ES-I3 (cell line): ENCODE measurements around the gene IGF1R.

ENCODE experiments used
- H3K36me3 ChIP-seq: 2 replicates; pipeline ENCODE4 v1.6.1; 2013; ENCODE audit warnings: mild to moderate bottlenecking, low read length, control low read depth, moderate library complexity; ENCODE audit not compliant: insufficient read depth
- H3K4me1 ChIP-seq: 2 replicates; pipeline ENCODE4 v1.6.1; 2013; ENCODE audit warnings: mild to moderate bottlenecking, control low read depth, low read length; ENCODE audit not compliant: insufficient read depth
- H3K9ac ChIP-seq: 2 replicates; pipeline ENCODE4 v1.6.1; 2013; ENCODE audit warnings: low read depth, mild to moderate bottlenecking, low read length, moderate library complexity
- H3K9me3 ChIP-seq: 2 replicates; pipeline ENCODE4 v1.6.1; 2013; ENCODE audit warnings: mild to moderate bottlenecking, low read length, moderate library complexity; ENCODE audit not compliant: control insufficient read depth, insufficient read depth

The IGF1R gene

DNA sequence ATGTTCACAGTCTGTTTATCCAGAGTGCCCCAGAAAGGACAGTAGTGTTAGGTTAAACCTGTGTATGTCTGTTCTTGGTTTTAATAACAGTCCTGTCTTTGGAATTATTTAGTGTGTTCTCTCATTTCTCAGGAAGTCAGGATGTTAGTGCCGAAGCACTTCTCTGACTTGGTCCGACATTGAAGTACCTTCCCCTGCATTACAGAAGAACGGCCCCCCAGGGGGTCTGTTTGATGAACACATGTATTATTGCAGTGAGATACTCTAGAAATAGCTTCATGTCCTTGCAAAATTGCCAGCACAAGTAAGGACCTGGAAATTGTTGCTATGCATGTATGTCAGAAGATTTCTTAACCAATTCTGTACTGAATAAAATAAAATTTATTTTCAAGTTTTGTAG, 110.9 kb downstream of the IGF1R start:
- Histone ChIP-seq H3K9ac (no peak overlapping the region), H3K36me3 (no peaks in the 10 kb centered on the region), H3K9me3 (peaks cover 9% of the 10 kb centered on the region; the same call in 1 of the 2 replicates), H3K4me1 (peaks cover 18% of the 10 kb centered on the region)

DNA sequence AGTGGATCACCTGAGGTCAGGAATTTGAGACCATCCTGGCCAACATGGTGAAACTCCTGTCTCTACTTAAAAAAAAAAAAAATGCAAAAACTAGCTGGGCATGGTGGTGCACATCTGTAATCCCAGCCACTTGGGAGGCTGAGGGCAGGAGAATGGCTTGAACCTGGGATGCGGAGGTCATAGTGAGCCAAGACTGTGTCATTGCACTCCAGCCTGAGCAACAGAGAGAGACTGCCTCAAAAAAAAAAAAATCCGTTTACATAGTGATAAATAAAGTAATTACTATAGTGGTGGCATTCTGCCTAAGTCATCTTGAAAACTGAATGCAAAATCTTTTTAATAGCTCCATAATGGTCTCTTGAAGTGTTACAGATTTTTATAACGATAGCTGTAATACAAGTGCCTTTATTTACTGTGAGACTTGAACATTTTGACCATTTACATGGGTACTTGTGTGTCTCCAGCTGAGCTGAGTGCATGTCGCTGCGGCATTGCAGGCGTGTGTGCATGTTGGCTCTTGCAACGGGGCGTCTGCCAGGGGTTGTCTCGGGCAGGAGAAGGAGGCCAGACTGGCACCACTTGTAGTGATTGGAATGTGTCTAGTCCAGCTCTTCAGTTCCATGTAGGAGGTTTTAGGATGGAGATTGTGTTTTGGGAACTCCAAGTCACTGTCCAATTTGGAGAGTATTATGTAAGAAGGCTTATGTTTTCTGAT, 111.9 kb downstream of the IGF1R start:
- Histone ChIP-seq H3K9ac (no peak overlapping the region), H3K36me3 (no peaks in the 10 kb centered on the region), H3K9me3 (peaks cover 9% of the 10 kb centered on the region; the same call in 1 of the 2 replicates), H3K4me1 (peaks cover 12% of the 10 kb centered on the region; the same call in 1 of the 2 replicates)

DNA sequence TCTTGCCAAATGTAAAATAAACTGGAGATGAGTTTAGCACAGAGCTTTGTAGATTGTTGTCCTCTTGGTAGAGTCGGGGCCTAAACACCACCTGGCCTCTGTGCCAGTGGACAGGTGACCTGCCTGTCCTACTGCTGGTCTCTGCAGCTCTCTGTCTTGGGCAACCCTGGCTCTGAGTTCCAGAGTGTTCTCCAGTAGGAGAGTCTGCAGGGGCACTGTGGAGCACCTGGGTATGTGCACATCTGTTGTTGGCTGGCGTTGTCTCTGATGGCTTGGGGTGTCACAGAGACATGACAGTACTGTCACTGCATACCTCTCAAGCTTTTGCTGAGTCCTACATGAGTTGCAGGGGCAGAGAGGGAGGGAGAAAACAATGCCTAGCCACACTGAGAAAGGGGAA, 112.6 kb downstream of the IGF1R start:
- Histone ChIP-seq H3K4me1 (peaks cover 16% of the 10 kb centered on the region), H3K9ac (no peak overlapping the region), H3K9me3 (peaks cover 9% of the 10 kb centered on the region; the same call in 1 of the 2 replicates), H3K36me3 (no peaks in the 10 kb centered on the region)

DNA sequence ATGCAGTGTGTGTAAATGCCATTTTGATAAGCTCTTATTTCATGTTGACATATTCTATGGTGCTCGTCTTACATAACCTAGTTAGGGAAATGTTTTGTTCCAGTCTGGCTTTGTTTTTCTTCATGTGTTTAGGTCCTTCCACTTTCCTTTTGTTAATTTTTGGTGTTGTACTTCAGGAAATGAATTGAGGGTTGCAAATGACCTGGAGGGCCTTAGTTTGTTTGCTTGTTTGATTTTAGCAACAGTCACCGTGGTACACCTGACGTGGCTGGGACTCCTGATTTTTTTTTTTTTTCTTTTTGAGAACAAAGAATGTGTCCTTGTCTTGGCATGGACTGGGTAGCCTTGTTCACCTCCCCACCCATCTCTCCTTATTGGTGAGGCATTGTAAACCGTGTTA, 114.8 kb downstream of the IGF1R start:
- Histone ChIP-seq H3K36me3 (no peaks in the 10 kb centered on the region), H3K9ac (no peak overlapping the region), H3K4me1 (peaks cover 26% of the 10 kb centered on the region), H3K9me3 (peaks cover 9% of the 10 kb centered on the region; the same call in 1 of the 2 replicates)

DNA sequence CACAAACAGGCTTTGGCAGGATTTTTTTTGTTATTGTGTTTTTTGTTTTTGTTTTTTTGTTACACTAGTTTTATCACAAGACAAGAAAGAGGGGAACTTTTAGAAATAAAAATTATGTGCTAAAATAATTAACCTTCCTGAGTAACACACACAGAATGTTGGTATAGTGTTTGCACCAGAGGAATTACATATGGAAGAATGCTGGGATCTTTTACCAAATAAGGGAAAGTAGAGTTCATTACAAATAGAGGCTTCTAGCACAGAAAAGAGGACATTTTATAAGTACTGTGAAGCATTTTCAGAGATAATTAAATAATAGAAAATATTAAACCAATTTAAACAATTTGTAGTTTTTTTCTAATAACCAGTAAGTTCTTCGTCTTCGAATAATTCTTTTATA, 116.0 kb downstream of the IGF1R start:
- H3K36me3 ChIP-seq = no peaks in the 10 kb centered on the region
- H3K9ac ChIP-seq = no peak overlapping the region
- H3K9me3 ChIP-seq = peaks cover 9% of the 10 kb centered on the region; the same call in 1 of the 2 replicates
- H3K4me1 ChIP-seq = peaks cover 26% of the 10 kb centered on the region

DNA sequence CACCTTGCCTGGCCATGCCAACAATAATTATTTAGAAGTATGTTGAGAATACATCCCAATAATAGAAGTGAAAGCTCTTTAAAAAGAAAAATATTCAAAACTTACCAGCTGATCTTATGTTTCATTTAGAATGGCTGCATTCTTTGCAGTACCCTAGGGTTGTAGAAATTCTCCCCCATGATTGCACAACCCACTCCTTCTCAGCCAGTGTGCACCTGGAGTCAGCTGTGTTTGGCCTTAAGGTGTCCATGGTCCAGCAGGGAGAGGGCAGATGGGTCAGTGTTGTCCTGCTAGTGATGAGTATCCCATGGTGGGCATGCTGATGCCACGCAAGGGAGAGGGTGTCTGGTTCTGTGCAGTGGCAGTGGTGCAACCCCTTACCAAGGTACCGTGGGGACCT, 117.3 kb downstream of the IGF1R start:
- no peak overlapping the region for H3K9ac ChIP-seq
- H3K4me1 ChIP-seq = peaks cover 38% of the 10 kb centered on the region
- peaks cover 6% of the 10 kb centered on the region; the same call in 1 of the 2 replicates for H3K9me3 ChIP-seq
- no peaks in the 10 kb centered on the region for H3K36me3 ChIP-seq

DNA sequence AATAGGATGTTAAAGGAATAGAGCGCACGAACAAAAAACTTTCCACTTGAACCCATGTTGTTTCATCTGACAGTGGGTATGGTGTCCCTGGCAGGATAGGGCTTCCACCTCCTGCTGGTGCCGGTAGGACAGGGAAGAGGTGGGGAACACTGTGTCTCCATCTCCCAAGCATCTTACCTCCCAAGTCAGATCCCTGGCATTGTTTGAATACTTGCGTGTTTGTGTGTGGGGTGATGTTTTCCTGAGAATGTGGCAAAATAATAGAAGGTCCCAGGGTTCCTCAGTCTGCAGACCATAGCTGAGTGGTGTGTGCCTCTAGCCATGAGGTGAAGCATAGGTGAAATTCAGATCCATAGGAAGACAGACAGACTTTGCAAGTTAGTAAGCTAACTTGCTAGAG, 119.4 kb downstream of the IGF1R start:
- H3K4me1 ChIP-seq = peaks cover 57% of the 10 kb centered on the region
- H3K36me3 ChIP-seq = no peaks in the 10 kb centered on the region
- H3K9me3 ChIP-seq = no peaks in the 10 kb centered on the region
- H3K9ac ChIP-seq = no peak overlapping the region

DNA sequence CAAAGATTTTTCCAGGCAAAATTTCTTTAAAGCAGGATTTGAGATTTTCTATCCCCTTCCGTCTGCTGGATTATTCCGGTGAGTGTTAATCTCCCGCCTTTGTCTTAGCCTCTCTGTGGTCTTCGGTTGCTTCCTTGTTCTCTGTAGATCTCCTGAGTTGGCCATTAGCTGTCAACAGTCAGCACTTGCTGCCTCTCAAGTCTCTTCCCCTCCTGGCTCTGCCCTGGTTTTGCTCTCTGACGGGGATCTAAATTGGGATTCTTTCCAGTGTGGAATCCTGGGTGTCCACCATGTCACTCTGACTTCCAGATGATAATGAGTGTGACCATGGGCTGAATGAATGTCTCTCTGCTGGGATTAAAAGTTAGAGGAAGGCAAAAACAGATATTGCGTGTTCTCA, 121.5 kb downstream of the IGF1R start:
- H3K9ac ChIP-seq = no peak overlapping the region
- no peaks in the 10 kb centered on the region for H3K9me3 ChIP-seq
- no peaks in the 10 kb centered on the region for H3K36me3 ChIP-seq
- peaks cover 64% of the 10 kb centered on the region for H3K4me1 ChIP-seq

DNA sequence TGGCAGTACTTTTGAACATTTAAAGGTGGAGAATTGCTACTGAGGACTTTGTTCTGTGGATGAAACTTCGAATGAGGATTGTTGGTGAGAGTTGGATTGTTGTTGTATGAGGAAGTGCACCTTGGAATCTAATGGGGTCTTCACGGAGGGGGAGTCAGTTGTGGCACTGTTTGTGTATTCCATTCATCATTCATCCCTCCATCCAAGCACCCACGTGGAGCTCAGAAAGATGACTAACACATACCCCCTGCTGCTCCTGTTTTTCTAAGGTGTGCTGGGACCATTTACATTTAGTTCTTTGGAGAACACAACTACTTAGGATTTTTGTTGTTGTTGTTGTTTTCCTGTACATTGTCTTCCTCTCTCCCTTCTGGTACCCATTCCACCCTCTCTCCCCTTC, 122.6 kb downstream of the IGF1R start:
- no peaks in the 10 kb centered on the region for H3K36me3 ChIP-seq
- H3K9ac ChIP-seq = no peak overlapping the region
- H3K9me3 ChIP-seq = no peaks in the 10 kb centered on the region
- H3K4me1 ChIP-seq = peaks cover 66% of the 10 kb centered on the region

DNA sequence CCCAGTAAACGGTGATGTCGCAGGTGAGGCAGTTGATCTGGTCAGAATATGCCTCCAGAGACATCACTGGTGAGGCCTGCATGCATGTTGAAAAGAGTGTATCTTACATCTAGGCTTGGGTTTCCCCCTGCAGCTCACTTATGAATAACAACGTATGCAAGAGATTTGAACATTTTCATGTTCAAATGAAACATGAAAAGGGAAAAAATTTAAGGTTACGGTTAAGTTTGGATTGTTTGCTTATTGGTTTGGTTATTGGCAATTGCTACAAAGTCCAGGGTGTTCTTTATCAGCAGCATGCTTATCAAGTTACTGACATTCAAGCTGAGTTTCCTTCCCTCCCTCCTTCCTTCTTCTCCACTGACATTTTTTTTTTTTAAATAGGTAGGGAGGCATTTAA, 123.2 kb downstream of the IGF1R start:
- Histone ChIP-seq H3K36me3 (no peaks in the 10 kb centered on the region), H3K9me3 (no peaks in the 10 kb centered on the region), H3K9ac (no peak overlapping the region), H3K4me1 (peaks cover 66% of the 10 kb centered on the region)

DNA sequence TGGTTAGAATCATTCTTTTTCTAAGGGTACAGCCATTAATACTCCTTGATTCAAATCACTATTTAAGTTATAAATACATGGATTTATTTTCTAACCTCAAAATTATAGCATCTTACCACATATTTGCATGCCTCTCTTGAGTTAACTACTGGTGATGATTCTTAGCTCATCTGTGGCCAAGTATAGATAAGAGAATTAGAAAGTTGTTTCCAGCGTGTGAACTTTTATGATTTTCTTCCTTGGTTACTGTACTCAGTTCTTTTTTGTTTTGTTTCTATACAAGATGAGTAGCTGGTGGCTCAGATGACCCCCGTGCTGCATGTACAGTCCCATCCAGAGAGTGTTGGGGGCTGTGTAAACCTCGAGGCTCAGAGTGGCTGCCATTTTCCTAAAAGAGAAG, 124.6 kb downstream of the IGF1R start:
- no peaks in the 10 kb centered on the region for H3K9me3 ChIP-seq
- peaks cover 63% of the 10 kb centered on the region for H3K4me1 ChIP-seq

DNA sequence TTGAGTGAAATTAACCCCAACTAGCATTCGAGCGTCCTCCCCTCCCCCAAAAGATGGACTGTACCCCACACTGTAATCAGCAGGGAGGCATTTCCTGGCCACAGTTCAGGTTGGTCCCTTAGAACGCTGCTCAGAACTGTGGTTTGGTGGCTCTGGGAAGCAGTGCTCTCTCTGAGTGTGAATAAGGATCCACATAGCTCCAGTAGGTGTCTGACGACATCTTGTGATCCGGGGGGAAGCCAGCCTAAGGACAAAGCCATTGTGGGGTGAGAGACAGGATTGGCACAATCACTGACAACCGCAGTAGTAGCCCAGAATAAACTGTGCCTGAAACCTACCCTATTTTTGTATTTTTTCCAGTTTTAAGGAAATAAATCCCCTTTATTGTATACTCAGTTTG, 125.3 kb downstream of the IGF1R start:
- no peaks in the 10 kb centered on the region for H3K9me3 ChIP-seq
- H3K4me1 ChIP-seq = peaks cover 65% of the 10 kb centered on the region
- H3K36me3 ChIP-seq = no peaks in the 10 kb centered on the region
- no peak overlapping the region for H3K9ac ChIP-seq

More for the DNA sequence above, 124.6 kb downstream of the IGF1R start:
- H3K36me3 ChIP-seq = no peaks in the 10 kb centered on the region
- H3K9ac ChIP-seq = no peak overlapping the region

DNA sequence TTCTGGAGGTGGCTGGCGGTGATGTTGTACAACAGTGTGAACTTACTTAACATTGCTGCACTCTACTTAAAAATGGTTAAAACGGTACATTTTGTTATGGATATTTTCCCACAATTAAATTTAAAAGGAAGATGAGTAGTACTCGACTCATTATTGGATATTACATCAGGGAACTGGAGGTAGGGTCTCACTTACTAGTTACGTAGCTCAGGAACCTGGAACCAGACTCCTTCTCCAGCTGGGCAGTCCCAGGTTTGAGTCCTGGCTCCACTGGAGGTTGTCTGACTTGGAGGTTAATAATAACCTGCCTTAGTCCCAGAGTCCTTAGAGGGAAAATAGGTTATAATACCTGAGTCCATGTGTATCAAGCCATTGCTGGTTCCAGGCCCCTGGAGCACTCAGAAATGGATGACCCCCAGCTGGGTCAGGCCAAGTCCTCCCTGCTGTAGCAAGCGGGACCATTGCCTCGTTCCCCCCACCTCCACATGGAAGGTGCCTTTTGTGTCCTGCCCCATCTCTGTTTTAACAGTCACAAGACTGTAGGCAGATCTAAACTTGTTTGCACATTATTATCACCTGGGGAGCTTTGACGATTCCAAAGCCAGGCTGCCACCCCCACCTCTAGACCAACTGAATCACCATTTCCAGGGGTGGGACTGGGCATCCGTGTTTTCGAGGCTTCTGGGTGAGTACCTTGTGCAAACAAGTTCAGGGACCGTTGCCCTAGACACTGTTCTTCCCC, 126.6 kb downstream of the IGF1R start:
- no peak overlapping the region for H3K9ac ChIP-seq
- no peaks in the 10 kb centered on the region for H3K9me3 ChIP-seq
- H3K4me1 ChIP-seq = peaks cover 64% of the 10 kb centered on the region
- no peaks in the 10 kb centered on the region for H3K36me3 ChIP-seq

DNA sequence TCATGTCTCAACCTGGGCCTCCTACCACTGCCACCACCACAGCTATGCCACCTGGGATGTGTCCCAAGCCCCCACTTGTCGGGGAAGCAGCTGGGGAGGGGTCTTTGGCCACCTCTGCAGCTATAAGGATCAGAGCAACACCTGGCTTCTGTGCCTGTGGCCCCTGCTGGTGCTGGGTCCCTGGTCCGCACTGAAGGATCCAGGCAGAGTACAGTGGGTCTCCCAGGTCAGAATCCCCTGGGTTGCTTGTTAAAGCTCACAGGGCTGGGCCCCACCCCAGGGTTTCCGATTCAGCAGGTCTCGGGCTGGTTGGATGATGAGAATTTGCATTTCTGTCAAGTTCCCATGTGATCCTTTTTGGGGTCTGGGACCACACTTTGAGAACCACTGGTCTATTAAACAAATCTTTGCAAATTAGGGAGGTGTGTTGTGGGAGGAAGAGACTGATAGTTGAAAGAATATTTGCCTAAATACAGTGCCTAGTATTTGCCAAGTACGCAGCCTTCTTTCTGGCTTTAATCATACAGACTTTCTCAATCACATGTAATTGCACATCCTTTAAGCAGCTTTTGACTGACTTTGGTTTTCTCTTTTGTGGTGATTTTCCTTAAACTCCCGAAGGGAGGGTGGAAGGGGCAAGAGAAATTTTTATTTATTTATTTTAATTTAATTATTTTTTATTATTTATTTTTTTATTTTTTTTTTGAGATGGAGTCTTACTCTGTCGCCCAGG, 127.3 kb downstream of the IGF1R start:
- no peaks in the 10 kb centered on the region for H3K36me3 ChIP-seq
- H3K4me1 ChIP-seq = peaks cover 57% of the 10 kb centered on the region
- no peak overlapping the region for H3K9ac ChIP-seq
- no peaks in the 10 kb centered on the region for H3K9me3 ChIP-seq
